ENCODE results near the gene EHD3.
"Not testable (repeated sequence)": the region's sequence is repeated elsewhere in the genome, so short reads cannot be mapped to it uniquely, and the experiment has no call there.

Gene EHD3

DNA sequence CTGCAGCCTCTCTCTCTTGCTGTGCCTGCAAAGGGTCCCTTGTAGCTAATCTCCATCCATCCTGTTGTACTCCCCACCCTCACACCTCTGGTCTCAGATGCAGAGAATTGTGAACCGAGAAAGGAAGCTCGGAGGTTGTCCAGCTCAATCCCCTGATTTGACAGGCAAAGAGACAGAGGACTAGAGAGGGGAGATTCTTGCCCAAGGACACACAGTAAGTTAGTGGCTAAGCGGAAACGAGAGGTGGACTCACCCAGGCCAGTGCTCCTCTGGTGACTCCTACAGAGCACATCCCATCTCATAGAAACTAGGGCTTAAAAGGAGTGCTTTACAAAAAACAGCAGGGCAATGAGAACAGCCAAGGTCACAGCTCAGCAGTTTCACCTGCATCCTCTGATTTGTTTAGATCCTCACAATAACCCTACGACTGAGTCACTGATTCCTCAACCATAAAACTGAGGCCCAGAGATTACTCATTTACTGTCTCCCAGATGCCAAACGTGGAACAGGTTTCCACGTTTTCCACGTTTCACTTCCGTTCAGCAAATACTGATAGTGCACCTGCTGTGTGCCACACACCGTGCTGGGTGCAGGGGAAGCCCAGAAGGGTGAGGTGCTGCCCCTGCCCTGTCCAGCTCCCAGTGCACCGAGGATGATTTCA is 22.1 kb downstream of the EHD3 start:
- no peak for DNase-seq (ENCODE audit: low read depth)

DNA sequence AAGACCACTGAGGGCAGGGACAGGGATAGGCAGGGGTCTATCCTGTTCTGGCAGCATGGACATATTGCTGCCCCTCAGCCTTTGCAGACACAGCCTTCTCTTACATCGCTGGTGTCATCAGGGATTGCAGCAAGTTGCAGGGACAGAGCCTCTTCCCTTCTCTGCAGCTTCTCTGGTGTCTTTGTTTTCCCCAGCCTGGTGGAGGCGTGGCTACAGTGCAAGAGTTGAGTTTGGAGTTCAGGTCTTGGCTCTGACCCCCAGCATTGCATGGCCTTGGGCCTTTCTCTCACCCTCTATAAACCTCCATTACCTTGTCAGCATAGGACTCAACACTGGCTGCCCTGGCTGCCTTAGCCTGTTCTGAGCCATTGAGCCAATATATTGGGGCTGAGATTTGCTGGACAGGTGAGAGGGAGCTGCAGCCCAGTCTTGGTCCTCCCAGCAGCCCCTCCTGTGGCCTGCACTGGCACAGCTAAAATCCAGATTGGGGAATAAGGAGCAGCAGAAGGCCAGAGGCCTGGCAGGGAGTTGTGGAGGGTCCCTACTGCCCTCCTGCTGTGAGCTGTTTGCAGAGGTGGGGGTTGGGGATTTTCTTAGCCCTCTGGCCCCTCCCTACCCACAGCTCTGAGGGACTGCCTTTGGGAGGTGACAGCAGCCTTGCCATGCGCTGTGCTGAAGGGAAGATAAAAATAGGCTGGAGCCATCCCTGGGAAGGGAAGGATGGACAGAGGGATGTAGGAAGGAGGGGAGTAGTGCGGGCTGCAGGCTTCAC is 22.8 kb downstream of the EHD3 start:
- DNase-seq (ENCODE audit: low read depth), result no peak

DNA sequence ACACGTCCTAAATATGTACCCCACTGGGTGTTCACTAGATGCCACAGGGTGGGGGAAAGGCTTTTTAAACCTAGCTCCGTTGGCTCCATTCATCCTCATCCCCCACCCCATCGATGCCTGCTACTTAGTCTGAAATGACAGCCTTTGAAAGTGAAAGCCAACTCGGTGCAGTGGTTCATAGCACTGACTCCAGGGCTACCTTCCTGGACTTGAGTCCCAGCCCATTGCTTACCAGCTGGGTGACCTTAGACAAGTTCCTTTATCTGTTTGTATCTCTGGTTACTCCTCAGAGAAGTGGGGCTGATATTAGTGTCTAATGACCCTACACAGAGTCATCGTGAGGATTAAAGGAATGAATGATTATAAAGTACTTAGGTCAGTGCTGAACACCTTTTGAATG is 24.4 kb downstream of the EHD3 start:
- DNase-seq (ENCODE audit: low read depth), result no peak

DNA sequence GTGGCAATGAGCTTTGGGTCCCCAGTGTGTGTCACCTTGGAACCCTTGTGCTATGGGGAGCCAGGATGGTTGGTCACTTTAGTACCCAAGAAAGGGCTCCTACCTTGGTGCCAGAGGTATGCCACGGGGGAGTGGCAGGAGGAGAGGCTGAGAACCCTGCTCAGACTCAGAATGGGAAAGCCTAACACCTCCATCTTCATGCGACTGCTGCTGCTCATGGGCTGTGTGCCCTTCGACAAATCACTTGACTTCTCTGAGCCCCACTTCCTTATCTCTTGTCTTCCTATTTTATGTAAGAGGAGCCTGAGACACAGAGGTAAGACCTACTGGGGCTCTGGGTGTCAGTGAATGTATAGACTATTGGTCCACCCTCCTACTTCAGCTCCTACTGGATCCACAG is 25.1 kb downstream of the EHD3 start:
- DNase-seq (ENCODE audit: low read depth), result no peak

DNA sequence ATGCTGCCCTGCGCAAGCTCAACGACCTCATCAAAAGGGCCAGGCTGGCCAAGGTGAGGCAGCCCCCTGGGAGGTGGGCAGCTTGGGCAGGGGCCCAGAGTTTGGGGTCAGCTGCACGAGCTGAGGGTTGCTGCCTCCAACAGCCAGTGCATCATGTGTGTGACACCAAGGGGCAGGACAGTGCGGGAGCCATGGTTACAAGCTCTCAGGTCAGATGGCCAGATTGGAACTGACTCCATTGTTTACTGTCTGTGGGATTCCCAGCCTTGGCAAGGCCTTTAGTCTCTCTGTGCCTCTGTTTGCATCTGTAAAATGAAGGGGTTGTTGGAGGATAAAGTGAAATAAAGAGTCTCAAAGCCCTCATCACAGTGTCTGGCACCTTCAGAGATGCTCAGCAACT is 26.9 kb downstream of the EHD3 start:
- no peak for DNase-seq (ENCODE audit: low read depth)

DNA sequence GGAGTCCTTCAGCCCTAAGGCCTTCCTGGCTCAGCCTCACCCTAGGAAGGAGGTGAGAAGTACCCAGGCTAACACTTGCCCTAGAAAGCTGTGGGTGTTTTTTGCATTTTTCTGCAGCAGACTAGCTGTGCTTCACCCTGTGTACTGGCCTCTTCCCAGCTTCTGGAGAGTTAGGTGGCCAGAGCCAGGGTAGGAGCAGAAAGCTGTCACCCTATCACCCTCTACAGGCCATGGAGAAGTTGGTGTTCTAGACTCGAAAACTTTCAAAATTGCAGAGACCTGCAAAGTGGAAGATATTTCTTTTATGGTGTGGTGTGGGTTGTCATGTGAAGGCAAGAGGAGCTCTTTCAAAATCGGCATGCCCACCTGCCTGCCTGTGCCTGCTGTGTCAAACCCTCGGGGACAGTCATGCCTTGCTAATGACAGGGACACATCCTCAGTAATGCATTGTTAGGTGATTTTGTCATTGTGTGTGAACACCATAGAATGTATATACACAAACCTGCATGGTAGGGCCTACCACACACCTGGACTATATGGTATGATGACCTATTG is 29.8 kb downstream of the EHD3 start:
- no peak for DNase-seq (ENCODE audit: low read depth)

DNA sequence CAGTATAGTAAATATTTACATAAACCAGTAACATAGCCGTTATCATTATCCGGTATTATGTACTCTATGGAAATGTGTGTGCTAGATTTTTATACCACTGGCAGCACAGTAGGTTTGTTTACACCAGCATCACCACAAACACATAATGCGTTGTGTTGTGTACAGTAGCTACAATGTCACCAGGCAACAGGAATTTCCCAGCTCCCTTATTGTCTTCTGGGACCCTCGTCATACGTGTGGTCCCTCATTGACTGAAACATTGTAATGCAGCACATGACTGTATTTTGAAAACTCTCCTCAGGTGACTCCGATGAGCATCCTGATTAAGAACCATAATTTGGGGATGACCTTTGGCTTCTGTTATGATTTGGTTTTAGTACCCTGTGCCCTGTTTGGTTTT is 31.3 kb downstream of the EHD3 start:
- DNase-seq (ENCODE audit: low read depth), result no peak

DNA sequence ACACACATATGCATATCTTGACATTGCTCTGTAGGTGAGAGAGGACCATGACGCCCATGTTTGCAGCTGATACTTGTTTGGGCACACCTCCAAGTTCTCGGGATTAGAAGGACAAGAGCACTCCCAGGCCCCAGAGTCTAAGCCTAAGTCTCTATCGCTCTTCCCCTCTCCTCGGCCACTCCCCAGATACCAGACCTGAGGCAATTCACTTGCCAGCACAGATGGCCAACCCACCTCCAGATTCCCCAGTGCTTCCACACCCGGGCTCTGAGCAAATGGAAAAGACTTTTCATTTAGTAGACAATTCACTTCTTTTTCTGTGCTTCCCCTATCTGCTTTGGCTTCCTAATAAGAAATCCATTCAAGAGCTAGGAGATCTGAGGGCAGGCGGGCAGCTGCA is 32.9 kb downstream of the EHD3 start:
- DNase-seq (ENCODE audit: low read depth), result no peak

DNA sequence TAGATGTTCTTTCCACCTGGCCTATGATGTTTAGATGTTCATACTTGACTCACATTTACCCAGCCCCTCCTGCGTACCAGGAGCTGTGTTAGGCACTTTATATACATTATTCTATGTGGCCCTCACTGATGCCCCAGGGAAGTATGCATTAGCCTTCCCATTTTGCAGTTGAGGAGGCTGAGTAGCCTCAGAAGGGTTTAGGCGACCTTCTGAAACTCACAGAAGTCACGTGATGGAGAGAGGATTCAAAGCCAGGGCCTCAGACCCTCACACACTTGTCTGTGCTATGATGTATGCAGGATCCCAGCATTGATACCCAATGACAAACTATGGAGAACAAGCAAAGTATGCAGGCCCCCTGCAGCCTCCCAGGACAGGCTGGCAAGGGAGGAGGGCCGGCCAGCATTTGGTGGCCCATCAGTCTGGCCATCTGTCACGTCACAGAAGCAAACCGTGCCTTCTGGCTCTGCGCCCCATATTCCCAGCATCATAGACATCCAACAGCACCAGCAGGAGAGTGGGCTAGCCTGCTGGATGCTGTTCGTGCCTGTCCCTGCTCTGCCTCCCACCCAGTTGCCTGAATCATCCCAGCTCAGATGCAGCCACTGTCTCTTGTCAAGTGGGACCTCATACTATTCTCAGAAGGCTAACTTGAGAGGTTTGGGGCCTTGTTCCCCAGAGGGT is 33.6 kb downstream of the EHD3 start:
- no peak for DNase-seq (ENCODE audit: low read depth)

DNA sequence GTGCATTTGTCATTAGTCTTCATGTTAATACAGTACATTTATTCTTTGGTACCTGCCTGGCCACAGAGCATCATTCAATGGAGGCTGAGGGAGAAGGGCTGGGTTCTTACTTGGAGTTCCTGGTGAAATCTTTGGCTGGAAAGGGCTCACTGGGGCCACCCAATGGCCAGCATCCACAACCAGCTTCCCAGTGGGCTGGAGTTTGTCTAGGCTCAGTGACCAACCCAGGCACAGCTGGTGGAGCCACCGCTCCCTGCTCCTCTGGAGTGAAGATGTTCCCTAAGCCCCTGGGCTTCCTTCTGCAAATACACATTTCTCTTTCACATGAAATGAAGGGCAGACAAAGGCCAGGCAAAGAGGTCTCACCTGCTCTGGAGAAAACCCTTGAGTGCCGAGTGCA is 34.4 kb downstream of the EHD3 start:
- DNase-seq (ENCODE audit: low read depth), result no peak

DNA sequence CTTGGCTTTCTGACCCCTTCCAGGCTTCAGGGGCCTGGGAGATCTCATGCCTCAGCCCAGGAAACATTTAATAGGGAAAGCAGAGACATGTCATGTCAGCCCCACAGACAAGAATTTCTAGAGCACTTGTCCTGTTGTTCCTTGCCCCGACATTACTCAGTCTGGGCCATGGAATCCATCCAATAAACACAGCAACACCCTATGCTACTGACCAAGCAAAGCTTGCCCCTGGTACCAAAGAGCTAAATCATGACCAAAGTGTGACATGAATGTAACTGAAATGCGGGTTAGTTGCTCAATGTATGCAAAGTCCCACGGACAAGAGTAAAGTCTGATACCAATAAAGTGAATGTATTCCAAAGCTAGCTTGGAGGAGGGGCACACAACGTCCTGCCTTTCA is 35.1 kb downstream of the EHD3 start:
- no peak for DNase-seq (ENCODE audit: low read depth)

DNA sequence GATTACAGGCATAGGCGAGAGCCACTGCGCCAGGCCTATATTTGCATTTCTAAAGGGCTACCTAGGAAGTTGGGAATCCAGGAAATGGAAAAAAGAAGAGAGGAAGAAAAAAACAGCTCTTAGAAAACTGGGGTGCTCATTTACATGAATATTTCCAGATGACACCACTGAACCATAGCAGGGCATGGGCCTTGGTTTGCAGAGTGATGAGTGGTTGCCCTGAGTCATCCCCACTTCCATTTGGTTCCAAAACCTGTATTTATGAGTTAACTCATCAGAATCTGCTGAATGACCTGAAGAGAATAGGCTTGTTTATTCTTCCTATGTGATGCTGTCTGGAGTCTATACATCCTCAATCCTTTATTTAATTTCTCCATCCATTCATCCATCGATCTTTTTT is 36.2 kb downstream of the EHD3 start:
- DNase-seq (ENCODE audit: low read depth), result no peak

DNA sequence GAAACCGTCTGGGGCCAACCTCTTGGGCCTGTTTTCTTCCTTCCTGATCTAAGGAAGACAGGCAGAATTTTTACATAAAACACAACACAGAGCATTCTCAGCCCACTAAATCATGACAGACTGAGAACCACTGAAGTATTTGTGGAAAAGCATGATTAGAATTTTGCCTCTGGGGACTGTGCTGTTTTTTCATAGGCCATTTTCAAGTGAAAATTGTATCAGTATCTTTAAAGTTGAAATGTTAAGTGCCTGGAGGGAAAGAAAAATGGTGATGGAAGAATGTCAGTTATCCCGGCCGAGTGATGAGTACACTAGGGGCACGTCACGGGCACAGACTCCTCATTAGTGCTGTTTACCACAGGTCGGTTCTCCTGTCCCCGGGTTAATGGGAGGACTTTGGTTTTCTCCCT is 36.9 kb downstream of the EHD3 start:
- DNase-seq (ENCODE audit: low read depth), result no peak

DNA sequence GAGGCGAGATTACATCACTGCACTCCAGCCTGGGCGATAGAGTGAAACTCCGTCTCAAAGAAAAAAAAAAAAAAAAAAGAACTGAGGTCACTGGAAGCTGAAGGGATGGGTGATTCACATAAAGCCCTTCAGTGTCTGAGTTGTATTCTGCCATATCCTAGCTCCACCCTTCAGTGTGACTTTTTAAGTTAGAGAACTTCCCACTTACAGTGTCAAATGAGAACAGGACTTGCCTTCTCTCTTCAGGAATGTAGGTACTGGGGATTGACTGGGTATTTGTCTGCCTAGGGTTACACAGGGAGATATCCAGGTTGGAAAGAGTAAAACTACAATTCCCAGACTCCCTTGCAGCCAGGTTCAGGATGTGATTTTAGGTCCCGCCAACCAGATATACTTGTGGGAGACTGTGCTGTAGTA is 37.9 kb downstream of the EHD3 start:
- DNase-seq (ENCODE audit: low read depth), result no peak

DNA sequence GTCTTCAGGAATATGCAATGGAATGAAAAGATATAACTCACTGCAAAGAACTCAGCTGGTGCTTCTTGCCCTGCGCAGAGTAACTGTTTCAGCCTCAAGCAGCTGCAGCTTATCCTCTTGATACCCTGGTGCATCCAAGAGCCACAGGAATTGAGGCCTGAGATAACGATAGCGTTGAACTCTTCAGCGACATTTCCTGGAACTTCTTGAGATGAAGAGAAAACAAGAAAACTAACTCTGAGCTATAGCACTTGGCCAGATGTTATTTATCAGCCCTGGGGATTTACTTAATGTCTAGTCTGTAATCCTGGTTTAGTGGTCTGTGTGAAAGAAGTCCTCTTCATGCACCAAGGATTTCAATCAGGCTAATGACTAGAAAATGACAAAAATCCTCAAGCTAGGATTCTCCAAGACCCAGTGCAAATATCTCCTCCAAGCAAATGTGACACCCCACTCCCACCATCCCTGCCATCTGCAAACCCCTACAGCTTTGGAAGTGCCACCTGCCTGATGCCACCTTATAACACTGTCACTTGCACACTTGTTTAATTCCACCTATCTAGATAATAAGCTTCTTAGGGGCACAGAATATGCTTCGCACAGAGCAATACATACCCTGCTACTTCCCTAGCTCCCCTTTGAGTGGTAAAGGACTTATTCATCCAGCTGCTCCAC is 40.6 kb downstream of the EHD3 start:
- DNase-seq (ENCODE audit: low read depth), result no peak

DNA sequence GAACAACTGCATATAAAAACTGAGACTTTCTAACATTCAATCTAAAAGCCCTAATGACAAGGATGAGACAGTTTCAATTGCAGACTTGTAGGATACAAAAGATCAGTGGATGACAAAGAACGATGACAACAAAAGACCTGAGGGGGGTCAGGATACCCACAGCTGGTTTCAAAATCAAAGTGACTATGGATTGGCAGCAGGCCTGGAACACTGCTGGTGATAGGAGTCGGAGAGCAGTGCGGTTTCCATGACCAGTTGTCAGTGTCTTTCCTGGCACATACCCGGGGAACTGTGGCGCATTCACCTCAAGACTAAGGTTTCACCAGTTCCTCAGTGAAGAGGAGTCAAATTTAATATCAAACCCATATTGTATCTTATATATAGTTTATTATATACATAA is 42.0 kb downstream of the EHD3 start:
- no peak for DNase-seq (ENCODE audit: low read depth)

DNA sequence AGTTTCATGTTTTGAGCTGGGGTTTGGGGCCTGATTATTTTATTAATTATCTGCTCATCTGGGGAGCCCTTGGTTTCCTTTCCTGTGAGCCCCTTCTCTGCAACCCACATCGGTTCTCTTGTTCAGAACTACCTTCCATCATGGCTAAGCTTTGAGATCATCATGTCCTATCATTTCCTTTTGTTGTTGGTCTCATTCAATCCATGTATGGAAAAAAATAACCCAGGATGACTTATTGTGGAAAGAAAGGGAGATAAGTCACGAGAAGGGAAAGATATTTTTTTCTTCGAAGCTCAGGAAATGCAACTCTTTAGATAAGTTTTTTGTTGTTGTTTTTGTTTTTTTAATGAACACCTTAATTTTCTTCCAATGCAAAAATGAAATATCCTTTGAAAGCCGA is 43.7 kb downstream of the EHD3 start:
- no peak for DNase-seq (ENCODE audit: low read depth)

DNA sequence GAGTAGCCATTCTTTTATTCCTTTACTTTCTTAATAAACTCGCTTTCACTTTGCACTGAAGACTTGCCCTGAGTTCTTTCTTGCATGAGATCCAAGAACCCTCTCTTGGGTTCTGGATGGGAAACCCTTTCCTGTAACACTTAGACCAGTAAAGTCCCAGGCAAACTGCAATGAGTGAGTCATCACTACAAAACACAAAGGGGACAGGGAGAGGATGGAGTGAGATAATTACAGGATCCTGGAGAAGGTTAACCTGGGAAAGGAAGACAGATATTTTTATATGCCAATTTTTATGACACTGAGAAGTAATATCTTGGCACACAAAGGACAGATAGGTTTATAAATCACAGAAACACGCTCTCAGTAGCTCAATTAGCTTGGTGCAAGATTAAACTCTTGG is 48.7 kb downstream of the EHD3 start:
- DNase-seq (ENCODE audit: low read depth), result no peak

DNA sequence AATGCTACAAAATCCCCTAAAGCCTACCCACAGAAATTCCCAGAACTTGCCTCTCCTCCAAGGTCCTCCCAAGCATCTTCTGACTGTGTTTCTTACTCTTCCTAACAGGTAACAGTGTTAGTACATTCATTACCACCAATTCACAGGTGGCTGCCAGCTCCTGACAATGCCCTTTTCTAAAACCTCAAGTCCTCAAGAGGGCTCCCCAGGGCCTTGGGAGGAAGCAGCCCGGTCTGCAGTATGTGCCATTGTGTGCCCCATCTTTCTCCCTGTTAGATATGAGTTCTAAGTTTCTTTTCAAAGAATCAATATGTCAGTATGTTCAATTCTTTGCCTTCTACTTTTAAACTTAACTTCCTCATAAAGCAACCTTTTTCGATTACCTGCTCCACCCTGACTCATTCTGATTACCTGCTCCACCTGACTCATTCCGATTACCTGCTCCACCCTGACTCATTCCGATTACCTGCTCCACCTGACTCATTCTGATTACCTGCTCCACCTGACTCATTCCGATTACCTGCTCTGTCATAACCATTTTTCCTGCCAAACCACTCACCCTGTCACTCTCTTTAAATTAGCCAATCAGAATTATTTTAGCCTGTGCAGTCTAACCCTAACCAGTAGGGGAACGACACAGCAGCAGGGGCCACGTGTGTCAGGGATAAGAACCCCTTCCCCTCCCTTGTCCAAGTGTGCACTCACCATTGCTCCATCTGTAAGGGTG is 49.4 kb downstream of the EHD3 start:
- DNase-seq (ENCODE audit: low read depth), result not testable (repeated sequence)

DNA sequence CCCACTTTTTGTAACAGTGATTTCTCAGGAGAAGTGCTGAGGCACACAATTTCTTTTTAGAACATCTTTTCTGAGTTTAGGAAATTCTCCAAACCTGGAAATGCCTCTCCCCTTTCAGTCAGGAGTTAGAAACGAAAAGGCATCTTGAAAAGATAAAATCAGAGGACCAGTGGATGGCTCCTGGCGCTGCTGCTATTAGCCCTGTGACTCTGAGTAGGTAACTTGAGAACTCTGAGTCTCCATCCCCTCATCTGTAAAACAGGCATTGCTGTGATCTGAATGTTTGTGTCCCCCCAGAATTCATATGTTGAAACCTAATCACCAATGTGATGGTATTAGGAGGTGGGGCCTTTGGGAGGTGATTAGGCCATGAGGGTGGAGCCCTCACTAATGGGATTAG is 50.2 kb downstream of the EHD3 start:
- DNase-seq (ENCODE audit: low read depth), result no peak

DNA sequence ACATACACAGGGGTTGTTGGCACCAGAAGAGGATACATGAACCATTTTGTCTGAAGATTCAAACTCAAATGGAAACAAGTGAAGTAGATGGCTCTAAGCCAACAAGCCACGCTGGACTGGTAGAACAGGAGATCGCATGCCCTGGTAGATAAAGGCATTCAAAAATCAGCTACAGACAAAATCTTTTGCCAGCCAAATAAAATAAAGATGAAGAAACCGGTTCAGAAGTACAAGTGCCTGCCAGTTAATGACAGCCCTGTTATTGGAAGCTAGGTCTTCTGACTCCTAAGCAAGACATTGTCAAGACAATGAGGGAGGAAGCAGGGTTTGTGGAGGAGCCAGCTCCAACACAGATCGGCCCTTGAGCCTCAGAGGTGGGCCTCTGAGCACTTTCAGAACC is 52.3 kb downstream of the EHD3 start:
- DNase-seq (ENCODE audit: low read depth), result no peak
